Measurements from ENCODE around the gene USP22.

The USP22 gene

DNA sequence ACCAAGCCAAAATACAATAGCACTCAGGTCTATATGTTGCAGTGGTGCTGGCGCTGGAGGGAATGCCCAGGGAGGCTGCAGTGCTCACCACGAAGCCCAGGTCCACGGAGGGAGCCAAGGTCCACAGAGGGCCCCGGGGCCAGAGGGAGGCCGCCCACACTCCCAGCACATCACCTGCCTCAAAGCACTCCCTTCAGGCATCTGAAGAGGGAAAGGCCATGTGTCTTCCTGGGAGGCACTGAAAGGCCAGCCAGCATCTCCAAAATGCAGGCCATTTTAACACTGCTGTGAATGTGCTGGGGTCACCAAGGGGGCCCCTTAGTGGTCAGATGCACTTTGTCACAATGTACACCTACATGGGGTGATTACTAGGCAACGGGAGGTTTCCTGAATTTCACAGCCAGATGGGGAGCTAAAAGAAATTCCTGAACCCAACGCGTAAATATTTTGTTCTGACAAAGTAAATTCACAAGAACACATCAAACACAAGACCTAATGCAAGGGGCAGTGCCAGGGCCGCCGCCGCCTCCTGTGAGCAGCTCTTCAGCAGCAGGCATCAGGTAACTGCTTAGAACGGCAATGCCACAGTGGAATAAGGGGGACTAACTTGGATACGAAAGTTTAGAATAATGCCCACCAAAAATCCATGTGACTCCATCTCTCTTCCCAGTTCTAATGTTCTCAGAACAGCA, 42.8 kb downstream of the USP22 start:
- DNase-seq: no peak

DNA sequence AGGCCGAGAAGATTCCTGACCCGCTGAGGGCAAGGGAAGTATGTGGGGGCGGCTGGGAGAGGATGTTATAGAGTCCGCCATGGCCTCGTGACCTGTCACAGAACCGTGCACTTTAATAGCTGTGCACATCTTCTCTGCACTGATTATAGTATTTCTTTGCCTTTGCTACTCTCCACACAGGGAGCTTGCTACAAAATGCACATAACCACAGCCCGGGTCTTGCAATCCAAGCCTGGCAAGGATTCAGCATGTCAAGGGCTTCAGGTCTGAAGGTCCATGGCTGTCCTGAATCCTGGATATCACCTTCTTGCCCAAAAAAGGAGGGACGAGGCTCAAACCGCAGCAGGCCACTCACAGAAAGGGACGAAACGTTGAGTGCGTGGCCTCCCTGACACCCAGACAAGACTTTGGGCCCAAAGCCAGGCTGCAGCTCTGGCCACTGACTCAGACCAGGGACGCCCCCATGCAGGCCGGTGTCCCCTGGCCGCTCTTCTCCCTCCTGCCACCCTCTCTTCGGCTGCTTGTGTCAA, 43.7 kb downstream of the USP22 start:
- DNase-seq: no peak

DNA sequence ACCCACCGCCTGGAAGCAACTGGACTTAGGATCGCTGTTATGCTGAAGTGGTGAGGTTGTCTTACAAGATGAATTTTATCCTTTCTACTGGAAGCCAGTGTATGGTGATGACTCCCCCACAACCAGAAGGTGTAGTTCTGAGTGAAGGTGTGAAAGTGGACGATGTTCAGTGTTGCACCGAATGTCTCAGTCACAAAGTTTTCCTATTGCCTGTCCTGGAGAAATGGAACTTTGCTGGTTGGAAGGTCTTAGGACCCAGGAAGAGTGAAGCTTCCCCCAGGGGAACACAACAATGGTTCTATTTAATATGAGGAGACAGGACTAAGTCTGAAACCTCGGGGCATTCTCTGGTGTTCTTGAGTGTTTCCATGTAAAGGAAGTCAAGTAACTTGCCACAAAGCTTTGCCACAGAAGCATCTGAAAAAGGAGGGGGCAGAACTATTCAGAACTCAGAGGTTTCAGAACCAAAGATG, 44.2 kb downstream of the USP22 start:
- DNase-seq: no peak

DNA sequence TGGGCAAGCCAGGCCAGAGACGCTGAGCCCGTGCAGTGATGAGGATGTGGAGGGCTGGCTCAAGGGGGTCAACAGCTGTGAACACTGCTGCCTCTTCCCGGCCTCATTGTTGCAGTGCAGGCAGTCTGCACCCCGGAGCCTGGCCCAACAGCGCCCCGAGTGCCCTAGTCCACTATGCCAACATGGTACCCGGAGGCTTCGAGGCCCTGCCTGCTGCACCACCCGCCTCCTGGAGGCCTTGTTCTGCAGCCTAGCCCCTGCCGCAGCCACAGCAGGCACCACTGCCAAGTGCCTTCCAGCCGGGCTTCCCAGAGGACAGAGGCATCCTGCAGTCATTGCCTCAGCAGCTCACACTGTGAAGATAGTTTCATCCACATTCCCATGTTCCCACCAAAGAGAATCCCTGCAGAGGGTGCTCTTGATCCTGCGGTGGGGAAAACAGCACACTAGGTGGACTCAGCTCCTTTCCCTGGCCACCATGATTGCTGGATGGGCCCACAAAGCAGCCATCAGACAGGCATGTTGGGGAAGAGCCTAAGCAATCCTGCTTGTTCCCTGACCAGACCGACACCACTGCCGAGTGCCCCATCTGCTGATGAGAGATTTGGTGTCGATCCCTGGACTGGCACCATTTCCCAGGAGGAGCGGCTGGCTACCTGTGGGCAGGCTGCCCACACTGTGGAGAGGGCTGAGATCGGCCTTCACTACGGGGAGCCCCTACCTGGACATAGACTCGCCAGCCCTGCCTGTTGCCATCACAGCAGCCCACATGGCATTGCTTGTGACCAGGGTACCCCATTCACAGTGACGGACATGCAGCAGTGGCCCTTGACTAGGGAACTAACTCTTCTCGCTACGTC, 44.9 kb downstream of the USP22 start:
- DNase-seq: no peak

DNA sequence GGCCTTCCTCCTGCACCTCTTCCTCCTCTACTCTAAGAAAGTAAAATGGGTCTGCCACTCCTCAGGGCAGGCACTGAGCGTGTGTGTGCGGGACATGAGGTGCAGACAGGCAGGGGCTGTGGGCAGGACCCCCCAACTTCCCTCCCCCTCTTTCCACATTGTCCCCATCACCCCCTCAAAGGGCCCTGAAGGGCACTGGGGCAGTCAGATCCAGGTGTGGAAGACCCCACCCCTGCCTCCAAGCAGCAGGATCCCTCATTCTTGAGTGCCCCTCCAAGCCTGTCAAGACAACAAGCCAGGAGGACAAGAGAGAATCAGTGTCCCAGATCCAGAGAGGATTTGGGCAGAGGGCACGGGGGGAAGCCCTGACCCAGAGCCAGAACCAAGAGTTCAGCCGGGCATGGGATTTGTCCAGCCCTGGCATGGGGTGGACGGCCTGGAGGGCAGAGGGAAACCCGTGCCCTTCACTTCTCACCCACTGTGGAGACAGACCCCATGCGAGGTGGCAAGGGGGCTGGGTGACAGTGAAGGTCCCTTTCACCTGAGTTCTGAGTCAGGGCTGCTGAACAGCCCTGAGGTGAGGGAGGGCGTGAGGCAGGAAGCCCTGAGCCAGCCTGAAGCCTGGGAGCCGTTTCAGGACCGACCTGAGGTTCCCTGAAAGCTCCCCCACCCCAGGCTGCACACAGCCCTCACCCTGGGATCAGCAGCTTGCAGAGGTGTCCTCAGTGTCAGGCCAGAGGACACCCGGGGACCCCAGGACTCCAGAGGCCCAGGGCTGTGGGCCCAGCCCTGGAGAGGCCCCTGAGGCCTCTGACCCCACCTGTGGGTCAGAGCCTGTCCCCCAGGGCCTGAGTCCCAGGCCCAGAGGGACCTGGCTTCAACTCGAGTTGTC, 45.8 kb downstream of the USP22 start:
- no peak for DNase-seq

DNA sequence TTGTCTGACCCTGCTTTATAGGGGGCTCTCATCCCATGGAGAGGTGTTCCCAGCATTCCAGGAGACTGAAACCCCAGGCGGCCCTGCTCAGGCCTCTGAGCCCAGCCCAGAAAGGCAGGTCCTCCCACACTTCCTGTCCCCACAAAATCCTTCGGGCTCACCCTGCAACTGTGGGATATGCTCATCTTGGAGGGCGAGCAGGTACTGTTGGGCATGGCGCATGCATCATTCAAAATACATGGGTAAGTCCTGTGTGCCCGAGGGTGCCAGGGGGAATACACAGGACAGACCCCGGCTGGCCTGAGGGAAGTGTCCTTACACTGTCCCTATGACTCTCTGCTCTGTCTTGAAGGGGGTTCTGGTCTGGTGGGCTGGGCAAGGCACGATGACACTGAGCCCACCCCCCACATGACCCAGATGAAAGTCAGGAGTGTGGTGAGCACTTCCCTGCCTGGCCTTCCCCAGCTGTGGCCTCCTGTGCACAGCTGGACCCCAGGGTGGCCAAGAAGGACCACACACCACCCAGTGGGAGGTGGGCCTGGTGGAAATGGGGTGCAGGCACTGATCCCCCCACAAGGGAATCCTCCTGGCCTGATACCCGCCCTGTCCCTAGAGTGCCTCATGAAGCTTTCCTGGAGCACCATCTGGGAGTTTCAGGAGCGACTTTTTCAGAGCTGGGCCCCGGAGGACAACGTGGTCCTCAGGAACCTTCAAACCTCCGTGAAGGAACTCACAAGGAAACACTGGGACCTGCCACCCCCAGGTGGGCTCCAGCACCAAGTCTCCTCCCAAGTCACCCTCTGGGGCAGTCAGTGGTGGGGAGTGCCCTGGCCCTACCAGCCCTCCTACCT, 46.7 kb downstream of the USP22 start:
- DNase-seq: no peak

DNA sequence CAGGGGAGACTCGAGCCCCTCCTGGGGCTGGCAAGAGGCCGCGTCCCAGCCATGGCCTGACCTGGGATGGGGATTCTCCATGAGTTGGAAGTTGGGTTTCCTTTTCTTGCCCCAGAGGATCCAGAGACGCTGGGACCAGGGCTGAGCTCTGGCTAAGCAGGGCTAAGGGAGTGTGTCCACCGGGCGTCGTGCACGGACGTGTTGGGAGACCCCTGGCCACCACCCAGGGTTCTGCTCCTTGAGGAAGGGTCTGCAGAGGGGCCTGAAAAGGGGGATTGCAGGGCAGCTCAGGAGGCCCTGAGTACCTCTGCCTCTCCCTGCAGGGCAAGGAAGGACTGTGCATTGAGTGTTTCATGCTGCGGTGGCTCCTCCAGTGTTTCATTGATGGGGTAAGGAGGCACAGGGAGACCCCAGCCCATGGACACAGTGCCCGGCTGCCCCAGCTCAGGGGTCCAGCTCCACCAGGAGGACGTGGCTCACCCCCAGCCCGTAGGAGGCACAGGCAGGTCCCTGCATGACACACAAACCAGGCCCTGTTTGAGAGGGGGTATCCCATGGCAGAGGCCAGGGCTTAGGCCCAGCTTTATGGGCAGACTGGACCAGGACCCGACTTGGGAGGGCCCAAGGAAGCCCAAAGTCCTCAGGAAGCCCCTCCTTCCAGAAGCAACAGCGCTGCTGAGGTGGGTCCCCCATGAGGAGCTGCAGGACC, 47.5 kb downstream of the USP22 start:
- no peak for DNase-seq

DNA sequence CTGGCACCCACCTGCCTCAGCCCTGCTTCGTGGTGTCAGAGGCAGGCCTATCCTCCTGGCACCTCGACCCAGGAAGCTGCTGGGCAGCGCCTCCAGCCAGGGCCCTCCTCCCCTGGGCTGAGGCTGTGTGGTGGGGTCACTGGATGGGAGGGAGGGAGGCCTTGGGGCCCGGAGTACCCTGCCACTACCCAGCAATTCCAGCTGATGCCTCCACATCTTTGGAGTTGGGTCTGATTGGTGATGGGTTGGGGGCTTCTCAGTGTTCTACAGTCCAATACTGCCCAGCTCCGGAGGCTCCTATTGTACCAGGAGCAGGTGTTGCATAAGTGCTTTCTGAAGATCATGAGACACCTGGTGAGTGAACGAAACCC, 48.0 kb downstream of the USP22 start:
- no peak for DNase-seq

DNA sequence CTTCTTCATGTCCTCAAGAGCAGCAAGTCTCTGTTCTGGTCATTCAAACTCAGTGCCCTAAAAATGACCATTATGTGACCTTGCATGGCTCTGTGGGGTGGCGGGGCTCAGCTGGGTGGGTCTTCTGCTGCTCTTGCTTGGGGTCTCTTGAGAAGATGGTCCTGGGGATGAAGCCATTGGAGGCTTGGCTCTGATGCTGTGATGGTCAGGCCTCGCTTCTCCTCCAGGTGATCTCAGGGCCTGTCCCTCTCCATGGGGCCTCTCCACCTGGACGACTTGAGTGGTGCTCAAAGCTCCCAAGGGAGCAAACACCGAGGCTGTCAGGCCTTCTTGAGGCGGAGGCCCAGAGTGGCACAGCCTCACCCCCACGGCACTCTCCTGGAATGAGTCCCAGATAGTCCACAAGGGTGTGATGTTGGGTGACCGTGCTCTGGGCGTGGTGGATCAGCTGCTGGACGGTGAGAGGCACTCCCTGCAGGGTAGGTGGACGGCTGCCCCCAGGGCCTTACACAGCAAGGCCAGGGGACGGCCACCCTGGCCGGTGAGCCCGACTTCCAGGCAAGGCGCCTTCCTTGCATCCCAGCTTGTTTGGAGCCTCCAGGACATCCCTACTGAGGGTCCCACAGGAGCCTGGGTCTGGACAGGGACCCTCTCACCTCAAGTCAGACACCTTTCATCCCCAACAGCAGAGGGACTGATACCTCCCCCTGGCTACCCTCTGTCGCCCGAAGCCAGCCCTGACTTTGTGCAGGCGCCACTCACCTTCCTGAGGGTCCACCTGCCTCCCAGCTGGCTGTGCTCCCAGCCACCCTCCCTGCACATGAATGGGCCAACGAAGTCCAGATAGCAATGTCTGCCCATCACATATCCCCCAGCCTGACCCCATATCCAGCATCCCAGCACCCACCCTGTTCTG, 48.7 kb downstream of the USP22 start:
- no peak for DNase-seq

DNA sequence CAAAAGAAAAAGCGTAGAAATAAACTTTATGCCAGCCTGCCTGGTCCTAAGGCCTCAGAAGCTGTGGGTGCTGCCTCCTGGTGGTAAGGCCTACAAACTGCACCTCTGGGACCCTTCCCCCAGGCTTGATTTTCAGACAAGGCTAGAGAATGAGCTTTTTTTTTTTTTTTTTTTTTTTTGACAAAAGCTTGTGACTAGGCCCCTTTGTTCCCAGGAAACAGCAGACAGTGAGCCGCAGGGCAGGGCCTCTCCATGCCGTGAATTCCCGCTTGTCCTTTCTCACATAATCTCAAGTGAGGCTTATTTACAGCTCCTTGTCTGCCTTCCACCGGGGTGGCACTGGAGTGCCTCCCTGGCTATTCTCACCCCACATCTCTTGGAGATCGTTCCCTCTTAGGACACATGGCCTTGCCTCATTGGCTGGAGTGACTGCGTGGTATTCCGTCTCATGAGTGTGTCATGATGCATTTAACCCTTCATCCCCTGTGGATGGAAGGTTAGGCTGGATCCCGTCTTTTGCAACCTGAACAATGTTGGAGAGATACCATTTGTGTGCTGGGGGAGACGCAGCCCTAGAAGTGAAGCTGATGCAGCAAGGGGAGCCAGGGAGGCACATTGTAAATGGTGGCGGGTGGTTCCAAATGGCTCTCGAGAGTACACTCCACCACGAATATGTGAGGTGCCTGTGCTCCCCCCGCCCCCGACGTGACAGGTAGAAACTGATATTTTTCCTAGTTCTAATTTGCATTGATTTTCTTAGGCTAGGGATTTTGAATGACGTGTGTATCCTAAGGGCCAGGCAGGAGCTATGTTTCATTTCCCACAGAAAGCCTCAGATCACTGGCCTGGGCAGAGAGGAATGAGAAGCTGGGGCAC, 49.6 kb downstream of the USP22 start:
- peak; percentile 64 to 65 for DNase-seq

DNA sequence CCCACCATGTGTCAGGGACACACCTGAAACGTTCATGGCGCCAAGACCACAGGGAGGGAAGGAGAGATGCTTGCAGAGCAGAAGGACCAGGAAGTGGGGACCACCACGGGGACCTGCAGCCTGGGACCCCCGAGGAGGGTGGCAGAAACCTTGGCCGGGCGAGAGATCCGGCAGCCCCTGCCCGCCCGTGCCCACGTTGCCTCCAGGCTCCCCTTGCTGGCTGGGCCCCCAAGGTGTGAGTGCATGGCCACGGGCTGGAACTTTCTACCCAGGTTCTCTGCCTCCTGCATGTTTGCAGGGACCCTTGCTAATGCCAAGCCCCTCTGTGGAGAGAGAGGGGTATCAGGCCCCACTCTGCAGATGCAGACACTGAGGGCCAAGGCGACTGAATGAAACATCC, 50.4 kb downstream of the USP22 start:
- no peak for DNase-seq

DNA sequence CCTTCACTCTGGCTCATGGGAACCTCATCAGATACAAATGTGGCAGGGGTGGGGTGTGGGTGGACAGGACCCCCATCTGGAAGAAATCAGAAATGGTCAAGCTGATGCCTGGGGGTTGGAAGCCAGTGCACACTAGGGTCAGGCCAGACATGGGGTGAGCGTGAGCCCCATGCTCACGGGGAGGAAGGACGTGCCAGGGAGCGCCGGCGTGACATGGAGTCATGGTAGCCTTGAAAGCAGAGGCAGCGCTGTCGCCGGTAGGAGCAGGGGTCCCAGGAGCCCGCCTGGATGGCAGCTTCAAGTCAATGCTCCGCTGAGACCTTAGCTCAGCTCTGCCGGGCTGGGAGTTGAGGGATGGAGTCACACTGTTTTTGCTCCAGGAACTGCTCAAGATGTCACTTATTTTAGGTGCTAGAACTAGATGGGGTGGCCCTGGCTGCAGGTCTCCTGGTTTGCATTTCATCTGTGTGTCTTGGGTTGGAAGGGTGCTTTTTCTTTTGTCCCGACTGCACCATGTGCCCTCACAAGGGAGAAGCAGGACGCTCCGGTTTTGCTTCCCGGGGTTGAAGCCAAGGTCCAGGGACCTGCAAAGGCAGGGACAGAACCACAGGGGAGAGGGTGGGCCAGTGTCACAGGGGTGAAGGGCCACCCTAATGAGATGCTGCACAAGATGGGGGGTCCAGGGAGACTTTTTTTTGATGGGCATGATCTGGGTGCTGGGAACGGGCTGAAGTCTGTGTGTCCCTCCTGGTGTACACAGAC, 51.4 kb downstream of the USP22 start:
- no peak for DNase-seq

DNA sequence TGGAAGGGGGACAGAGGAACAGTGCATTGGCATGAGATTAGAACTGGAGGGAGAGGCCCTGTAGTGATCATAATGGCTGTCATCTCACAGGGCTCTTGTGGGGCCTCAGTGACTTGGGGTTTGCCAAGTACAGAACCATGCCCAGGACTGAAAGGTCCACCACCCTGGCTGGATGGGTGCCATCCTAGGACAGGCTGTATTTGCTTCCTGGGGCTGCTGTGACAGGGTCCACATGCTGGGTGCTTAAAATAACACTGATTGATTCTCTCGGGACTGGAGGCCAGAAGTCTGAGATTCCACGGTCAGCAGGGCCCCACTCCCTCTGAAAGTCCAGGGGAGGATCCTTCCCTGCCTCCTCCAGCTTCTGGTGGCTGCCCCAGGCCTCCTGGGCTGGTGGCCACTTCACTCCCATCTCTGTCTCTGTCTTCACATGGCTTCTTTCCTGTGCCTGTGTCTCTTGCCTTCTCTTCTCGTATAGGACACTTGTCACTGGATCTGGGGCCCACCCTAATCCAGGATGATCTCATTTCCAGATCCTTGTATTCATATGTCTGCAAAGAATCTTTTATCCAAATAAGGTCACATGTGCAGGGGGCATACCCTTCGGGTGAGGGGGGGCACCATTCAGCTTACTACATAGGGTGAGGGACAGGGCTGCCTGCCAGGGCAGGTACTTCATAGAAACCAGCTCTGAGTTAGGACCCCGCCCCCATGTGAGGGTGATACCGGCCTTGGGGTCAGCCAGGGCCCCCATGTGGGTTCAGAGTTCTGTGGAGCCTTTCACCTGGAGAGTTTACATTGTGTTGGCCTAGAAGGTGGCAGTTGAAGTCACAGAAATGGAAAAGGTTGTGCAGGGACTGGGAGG, 52.6 kb downstream of the USP22 start:
- DNase-seq: no peak

DNA sequence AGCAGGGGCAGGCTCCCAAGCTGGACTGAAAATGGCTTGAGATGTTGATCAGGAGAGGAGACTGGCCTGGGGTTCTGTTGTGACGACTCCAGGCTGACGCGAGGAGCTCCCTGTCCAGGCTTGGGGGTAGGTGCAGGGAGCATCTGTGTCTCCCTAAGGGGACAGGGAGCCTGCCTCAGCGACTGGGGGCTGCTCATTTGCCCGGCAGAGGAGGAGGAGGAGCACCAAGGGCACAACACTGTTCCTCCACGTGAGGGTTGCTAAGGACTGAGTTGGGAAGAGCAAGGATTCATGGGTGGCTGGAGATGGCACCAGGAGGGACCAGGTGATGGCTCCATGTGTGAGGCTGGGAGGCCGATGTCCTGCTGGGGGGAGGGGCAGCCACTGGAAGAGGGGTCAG, 53.3 kb downstream of the USP22 start:
- DNase-seq: no peak

DNA sequence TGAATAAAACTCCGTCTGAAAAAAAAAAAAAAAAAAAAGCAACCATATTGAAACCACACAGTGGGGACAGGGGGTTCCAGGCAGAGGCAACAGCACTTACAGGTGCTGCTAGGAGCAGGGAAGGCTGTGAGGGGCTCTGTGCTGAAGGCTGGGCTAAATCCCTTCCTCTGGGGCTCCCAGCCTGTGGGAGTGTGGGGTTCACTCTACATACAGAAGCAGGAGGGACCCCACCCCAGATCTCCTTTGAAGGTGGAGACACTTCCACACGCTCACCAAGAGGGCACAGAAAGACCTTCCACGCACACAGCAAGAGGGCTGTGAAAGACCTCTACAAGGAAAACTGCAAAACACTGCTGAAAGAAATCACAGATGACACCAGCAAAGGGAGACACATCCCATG, 53.9 kb downstream of the USP22 start:
- DNase-seq: no peak

DNA sequence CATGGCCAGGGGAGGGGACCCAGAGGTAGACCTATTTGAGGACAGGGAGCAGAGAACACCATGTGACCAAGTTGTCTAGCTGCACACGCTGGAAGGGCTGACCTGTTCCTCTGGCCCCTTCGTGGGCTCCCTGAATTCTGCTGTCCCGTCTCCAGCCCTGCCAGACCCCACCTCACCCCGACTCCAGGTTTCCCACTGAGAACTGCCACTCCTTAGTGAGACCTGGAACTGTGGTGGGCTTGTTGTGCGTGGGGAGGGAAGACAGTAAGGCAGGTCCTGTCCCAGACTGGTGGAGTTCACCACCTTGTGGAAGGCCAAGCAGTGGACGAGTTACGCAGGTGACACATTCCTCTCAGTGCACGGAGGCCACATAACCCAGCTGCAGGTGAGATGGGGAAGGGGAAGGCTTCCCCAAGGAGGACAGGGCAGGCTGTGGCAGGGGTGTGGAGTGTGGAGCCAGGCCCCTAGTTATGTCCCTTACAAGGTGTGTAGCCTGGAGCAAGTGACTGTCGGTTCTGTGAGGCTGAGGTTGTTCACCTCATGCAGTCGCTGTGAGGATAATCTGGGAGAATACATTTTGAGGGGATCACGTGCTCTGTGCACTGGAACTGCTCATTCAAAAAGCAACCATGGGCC, 54.7 kb downstream of the USP22 start:
- DNase-seq: no peak

DNA sequence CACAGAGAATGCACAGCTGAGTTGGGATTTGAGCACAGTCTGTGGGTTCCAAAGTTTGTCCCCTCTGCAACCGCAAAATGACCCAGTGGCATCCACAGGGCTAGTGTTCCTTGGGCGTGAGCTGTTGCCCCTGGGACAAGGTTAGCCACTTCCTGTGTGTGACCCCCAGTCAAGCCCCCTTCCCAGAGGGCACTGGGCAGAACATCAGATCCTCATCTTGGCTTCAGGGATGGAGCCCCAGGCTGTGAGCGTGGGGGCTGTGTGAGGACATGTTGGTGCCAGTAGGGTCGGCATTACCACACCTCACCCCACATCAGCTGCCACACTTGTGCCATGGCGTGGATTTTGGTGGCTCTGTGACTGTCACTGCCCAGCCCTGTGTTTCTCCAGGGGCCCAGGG, 55.3 kb downstream of the USP22 start:
- DNase-seq: no peak
